Right ventricle myocardium superior (tissue), 1 donor: ENCODE data around the gene NCOA5. TPM values are rescaled to one million over a fixed set of nuclear protein-coding genes. Genes with fewer than 3 reads are reported as not detected.
A peak's percentile ranks its signal among the peaks of the same experiment; 100 is the strongest.

ENCODE experiments used
- ATAC-seq: fragments of 200-7000 bp; cut with Tn5 transposase; one replicate; pipeline ENCODE4 v1.9.1; 2020; ENCODE audit warnings: mild to moderate bottlenecking; ENCODE audit not compliant: poor library complexity
- DNase-seq: peaks from one replicate; pipeline ENCODE4 v3.0.0-alpha.2; 2020
- intact Hi-C: fragments of 100-400 bp; cut with DNase I; formaldehyde crosslinking; loops from one replicate; pipeline ENCODE4 v1.11.2; 2022
- total RNA-seq: library from RNA; stranded (reverse); fragmentation: NEBNext Ultra II Directional; extraction: Animal tissue kit (Norgen Biotek cat#: 25700); gene quantifications from one replicate; pipeline ENCODE4 v1.2.1, GENCODE V29; 2021
- donor health status: DM: no; HTN: yes; CAD: no; lungs with severe emphysema.

The NCOA5 gene
- total RNA-seq, 1 donor from 2014 or later: 23.0 TPM

DNA sequence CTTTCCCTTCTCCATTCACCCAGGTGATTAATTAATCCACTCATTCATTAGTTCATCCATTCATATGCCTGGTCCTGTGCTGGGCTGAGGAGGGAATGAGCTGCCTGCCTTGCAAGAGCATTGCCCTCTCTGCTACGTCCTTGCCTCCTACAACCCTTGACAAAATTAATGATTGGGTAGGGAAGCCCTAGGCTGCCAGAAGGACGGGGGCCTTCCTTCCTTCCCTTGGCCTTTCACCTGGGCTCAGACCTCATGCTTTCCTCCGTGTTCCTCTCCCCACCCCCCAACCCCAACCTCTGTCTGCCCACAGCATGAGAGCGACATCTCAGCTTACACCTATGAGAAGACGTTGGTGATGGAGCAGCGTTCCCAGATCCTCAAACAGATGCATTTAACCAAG lies 35.2 kb downstream of the NCOA5 start:
- no peak for DNase-seq
- intact Hi-C loops: no loop called here
- ATAC-seq: no peak

DNA sequence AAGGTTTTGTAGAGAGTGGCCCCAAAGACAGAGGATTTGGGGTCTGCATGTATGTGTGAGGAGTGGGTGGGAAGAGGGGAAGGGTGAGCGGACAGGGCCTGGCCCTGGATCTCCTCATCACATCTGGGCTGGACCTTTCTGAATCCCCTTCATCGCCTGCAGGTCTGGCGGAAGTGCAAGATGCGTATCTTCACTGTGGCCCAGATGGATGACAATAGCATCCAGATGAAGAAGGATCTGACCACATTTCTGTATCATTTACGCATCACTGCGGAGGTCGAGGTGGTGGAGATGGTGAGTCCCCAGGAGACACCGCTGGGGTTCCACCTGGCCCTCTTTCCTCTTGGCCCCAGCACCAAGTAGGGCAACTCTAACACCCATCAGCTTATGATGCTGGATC lies 36.3 kb downstream of the NCOA5 start:
- DNase-seq (no peak), ATAC-seq (no peak)
- intact Hi-C loops: no loop called here

DNA sequence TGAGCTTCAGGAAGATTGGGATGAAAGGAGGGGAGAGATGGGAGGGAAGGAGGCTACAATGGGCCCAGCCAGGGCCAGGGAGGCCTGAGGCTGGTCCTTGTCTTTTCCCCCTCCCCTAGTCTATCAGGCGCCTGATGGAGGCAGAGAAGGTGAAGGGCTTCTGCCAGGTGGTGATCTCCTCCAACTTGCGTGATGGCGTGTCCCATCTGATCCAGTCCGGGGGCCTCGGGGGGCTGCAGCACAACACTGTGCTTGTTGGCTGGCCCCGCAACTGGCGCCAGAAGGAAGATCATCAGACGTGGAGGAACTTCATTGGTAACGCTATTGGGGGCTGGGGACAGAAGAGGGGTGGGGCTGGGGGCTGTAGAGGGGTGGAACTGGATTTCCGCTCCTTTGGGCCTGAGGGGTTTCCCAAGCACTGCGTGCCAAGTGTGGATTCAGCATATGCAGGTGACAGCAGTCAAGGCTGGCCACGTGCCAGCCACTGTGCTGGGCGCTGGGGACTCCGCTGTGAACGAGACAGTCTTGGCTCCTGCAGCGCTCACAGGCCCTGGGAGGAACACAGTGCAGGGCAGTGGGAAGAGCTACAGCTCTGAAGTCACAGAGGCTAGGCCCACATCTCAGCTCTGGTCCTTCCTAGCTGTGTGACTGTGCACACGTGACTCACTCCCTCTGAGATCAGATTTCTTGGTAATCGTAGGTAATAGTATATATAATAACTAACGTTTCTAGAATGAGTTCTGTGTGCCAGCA lies 38.0 kb downstream of the NCOA5 start:
- no peak for DNase-seq
- intact Hi-C loops: no loop called here
- no peak for ATAC-seq

DNA sequence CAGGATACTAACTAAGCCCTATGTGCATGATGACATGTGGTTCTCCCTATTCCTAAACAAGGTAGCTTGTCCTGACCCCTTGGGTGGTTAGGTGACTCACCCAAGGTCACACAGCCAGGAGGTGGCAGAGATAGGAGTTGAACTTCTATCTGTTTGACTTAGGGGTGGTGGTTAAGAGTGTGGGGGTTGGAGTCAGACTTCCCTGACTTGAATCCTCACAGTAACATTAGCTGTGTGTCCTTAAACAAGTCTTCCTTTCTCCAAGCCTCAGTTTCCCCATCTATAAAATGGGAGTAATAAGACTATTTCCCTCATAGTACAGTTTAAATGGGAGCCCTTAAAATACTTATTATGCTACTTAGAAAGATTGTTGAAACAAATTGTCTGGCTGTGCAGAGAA lies 38.9 kb downstream of the NCOA5 start:
- intact Hi-C loops: no loop called here
- DNase-seq: no peak
- no peak for ATAC-seq

DNA sequence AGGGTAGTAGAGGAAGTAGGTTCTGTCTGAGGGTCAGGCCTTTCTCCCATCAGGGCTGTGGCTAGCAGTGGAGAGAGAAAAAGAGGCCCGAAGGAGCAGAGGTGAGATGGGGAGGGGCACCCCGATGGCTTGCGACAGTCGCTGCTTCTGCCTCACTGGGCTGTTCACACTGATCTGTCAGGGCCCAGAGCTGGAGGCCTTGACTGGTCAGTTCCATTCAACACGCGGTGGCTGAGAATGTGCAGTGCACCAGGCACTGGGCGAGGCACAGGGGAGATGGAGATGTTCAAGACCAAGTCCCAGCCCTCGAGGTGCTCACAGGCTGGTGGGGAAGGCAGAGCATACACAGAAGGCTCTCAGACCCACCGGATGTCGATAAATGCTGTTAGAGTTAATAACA lies 39.3 kb downstream of the NCOA5 start:
- ATAC-seq (no peak), DNase-seq (no peak)
- intact Hi-C loops: no loop called here

DNA sequence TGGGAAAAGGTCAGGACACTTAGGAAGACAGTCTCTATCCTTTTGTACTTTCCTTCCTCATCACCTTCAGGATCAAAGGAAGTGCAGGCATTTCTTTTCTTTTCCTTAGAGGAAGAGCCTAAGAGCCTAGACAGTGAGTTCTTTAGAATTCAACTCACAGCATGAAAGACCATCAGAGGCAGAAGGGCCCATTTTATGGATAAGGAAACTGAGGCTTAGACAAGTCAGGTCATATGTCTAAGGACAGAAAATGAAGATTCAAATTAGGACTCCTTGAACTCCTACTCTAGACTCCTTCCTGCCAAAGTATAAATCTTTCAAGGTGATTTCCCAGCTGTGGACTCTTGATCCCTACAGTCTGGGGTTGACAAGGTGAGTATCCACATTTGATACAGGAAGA lies 39.9 kb downstream of the NCOA5 start:
- intact Hi-C loops: no loop called here
- DNase-seq (no peak), ATAC-seq (no peak)

DNA sequence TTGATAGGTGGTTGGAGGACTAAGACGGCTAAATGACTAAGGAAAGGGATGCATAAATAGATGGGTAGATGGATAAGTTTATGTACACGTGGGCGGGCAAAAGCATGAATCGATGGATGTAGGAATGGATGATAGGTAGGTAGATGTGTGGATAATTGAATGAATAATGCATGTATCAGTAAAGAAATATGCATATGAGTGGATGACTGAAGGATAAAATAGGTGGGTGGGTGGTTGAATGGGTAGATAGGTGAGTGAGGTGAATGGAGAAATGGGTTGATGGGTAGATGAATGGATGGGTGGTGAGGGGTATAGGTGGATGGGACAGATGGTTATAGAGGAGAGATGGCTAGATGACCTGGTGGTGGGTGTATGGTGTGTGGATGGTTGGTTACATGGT lies 40.6 kb downstream of the NCOA5 start:
- ATAC-seq: no peak
- intact Hi-C loops: no loop called here
- DNase-seq: no peak

DNA sequence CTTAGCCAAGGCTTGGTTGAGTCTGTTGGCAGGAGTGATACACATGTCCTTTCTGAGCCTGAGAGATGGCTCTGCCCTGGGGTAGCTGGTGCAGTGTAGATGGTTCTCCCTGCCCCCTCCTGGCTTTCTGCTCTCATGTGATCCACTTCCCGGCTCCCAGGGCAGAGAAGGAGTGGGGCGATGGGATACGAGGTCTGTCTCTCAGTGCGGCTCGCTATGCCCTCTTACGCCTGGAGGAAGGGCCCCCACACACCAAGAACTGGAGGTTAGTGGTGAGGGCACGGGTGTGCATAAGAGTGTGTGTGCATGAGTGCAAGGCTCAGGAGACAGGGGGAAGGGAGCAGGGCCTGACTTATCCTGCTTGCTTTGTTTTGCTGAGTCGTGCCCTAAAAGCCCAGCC lies 41.9 kb downstream of the NCOA5 start:
- intact Hi-C loops: no loop called here
- DNase-seq: no peak
- ATAC-seq: no peak

DNA sequence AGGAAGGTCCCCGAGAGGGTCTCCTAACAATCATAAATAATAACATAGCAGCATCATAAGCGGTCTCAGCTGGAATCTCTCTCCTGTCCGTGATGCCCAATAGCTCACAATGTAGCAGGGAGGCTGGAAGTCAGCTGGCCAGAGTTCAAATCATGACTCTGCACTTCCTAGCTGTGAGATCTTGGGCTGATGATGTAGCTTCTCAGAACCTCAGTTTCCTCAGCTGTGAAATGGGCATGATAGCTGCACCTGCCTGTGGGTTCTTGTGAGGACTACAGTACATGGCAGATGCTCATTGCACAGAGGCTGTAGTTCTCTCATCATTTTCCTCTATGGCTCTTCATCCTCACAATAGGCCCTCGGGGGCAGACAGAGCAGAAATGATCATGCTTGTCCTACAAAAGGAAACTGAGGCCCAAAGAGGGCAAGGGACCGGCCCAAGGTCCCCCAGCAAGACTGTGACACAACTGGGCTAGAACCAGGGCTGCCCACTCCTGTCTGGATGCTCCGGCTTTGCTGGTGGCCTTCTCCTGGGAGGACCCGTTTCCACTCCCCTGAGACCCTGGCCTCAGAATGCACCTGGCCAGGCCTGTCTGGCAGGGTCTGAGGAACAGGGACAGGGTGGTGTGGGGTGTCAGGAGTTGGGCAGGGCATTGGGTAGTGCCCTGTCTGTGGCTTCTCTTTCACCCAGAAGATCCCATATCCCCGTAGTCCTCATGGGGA lies 43.0 kb downstream of the NCOA5 start:
- DNase-seq (no peak), ATAC-seq (no peak)
- intact Hi-C loops: no loop called here

DNA sequence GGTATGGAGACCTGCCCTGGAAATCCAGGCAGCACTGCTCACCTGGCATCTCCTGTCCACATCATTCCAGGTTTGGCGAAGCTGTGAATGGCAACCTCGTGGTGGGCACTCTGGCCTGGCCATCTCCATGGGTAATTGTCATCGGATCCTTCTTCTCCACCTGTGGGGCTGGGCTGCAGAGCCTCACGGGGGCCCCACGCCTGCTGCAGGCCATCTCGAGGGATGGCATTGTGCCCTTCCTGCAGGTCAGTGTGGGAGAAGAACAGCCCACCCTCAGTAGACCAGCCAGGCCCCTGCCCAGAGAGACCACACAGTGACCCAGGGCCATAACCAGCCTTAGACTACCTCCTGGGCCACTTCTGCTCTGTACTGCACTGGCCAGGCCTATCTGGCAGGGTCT lies 44.9 kb downstream of the NCOA5 start:
- intact Hi-C loops: no loop called here
- ATAC-seq (no peak), DNase-seq (no peak)

DNA sequence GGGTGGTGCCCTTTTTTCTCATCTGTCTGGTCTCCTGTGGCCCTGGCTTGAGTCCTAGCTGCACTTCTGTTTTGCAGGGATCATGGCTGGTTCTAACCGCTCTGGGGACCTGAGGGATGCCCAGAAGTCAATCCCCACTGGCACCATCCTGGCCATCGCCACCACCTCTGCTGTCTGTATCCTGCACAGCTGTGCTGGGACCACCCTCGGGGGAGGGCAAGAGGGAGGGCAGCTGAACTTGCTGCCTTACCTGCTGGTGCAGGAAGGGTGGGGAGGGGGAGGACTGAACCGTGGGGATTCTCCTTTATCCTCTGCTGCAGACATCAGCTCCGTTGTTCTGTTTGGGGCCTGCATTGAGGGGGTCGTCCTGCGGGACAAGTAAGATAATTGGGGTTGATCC lies 46.2 kb downstream of the NCOA5 start:
- no peak for DNase-seq
- ATAC-seq: no peak
- intact Hi-C loops: no loop called here

DNA sequence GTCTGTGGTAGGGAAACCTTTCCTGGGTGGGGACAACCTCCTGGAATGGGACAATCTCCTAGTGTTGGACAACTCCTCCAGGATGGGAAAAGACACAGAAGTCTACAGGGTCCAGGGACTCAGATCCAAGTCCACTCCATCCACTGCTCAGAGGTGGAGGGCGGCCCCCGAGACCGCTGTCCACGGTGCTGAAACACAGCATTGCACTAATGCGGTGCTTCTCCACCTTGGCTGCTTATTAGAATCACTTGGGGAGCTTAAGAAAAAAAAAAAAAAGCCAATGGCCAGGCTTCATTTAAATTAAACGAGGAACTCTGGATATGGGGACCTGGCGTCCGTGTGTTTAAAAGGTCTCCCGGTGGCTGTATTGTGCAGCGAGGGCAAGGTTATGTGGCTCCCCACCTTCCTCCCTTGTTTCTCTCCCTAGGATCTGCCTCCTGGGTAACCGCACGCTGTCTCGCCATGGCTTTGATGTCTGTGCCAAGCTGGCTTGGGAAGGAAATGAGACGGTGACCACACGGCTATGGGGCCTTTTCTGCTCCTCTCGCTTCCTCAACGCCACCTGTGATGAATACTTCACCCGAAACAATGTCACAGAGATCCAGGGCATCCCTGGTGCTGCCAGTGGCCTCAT lies 48.7 kb downstream of the NCOA5 start:
- ATAC-seq (no peak), DNase-seq (no peak)
- intact Hi-C loops: no loop called here

DNA sequence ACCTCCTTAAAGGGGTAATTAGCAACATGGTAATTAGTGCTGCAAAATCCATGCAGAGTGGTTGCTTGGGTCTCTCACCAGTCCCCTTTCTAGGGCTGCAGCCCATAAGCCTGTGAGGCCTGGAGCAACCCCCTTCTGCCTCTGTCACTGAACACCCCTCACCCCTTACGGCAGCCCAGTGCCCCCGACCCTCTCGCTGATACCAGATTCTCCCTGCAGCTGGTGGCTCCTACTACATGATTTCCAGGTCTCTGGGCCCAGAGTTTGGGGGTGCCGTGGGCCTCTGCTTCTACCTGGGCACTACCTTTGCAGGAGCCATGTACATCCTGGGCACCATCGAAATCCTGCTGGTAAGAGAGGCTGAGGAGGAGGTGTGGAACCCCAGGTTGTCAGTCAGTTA lies 52.7 kb downstream of the NCOA5 start:
- ATAC-seq: no peak

DNA sequence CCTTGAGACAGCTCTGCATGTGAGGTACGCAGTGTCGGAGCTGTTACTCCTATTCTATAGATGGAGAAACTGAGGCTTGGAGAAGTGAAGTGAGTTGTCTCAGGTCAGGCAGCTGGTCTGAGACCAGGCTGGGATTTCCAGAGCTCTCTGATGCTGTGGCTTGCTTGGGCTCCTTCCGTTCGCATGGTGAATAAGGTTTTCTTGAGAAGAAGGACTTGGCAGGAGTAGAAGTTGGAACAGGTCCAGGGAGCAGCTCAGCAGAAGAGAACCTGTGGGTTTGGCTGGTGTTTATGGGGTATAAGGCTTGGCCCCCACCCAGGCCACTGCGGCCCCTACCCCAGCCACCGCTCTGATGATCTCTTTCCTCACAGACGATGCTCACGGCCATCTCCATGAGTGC lies 53.4 kb downstream of the NCOA5 start:
- DNase-seq: no peak
- intact Hi-C loops: no loop called here
- no peak for ATAC-seq

More for the DNA sequence above, 52.7 kb downstream of the NCOA5 start:
- intact Hi-C loops: no loop called here
- no peak for DNase-seq

DNA sequence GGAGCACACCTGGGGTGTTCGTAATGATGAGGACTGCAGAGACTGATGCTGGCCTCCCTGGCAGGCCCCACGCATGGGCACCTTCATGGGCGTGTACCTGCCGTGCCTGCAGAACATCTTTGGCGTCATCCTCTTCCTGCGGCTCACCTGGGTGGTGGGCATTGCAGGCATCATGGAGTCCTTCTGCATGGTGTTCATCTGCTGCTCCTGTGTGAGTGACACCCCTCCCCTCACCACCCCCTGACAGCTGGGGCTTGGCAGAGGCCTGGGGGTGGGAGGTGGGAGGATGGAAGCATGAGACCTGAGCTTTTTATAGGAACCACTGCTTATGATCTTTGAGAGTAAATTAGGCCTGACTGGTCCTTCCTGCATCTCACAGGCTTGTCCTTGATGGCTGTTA lies 54.0 kb downstream of the NCOA5 start:
- intact Hi-C loops: no loop called here
- DNase-seq: no peak
- no peak for ATAC-seq

DNA sequence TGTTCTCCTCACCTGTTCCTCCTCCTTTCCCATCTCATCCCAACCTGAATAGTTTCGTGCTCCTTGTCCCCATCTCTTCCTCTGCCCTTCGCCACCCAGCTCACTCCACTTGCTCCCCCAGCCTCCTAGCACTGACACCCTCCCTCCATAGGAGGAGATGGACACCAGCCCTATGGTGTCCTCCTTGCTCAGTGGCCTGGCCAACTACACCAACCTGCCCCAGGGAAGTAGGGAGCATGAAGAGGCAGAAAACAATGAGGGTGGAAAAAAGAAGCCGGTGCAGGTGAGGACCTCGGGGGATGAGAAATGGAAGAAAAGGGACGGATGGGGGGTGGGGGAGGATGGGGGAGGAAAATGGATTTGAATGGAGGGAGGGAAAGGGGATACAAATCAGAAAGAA lies 54.5 kb downstream of the NCOA5 start:
- intact Hi-C loops: no loop called here
- ATAC-seq: no peak

DNA sequence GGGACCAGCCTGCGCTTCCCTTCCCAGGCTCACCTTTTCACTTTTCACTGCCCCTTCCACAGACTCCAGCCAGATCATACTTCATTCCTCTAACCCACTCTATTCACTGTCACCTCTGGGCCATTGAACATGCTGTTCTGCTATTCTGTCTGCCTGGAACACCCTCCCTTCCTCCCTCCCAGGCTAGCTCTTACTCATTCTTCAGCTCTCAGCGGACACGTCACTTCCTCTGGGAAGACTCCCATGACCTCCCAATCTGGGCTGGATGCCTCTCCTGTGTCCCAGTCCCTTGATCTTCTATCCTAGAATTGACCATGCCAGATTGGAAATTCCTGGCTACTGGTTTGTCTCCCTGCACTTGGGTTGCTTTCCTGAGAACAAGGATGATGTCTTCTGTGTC lies 55.7 kb downstream of the NCOA5 start:
- intact Hi-C loops: no loop called here
- no peak for ATAC-seq
- DNase-seq: no peak

More for the DNA sequence above, 54.5 kb downstream of the NCOA5 start:
- DNase-seq: no peak

DNA sequence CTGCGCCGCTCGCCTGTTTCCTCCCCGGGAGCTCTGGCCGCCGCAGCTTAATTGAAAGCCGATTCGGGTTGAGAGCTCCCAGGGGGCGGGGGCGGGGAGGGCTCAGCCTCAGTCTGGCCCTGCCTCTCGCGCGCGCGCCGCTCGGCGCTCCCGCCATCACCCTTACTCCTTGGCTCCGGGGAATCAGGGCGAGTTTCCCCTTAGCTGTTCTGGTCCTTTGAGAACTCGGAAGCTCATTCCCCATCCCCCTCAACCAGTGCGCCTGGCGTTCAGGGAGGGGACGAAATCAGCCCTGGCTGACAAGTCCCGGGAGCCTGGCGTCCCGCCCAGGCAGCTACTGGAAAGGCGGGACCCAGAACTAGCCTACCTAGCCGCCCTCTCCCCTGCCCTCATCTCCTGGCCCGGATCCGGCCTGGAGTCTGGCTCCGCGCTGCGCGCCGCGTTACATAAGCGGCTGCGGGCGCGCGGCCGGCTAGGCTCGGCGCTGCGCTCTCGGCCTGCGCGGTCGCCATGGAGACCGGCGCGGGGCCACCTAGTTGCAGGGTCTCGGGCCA lies 58.0 kb downstream of the NCOA5 start:
- peak; percentile 38 for ATAC-seq
- no peak for DNase-seq
- intact Hi-C loops: no loop called here

DNA sequence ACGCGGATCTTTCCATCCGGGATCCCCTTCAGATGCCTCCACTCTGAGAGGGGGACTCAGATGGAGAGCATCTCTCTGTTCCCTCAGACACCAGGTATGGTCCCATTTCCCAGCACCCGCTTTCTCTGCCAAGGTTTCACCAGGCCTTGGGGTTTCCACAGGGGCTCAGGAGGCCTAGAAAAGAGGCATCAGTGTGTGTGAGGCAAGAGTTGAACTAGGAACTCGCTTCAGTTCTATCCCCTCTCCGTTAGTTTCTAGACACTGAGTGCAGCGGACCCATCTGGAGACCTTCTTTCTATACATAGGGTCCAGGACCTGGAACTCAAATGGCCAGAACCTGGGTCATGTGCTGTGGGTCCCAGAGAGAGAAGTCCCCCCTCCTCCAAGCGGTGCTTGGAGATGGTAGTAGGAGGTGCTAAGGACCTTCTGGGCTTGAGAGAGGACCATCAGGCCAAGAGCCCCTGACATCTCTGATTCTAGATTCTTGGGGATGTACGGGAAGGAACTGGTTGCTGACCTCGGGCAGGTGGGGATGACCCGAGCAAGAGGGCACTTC lies 58.7 kb downstream of the NCOA5 start:
- ATAC-seq: no peak
- intact Hi-C loops: no loop called here
- DNase-seq: no peak
